HG02973 (cell line): ENCODE measurements around the gene HARS2.
"Not testable (repeated sequence)": the region's sequence is repeated elsewhere in the genome, so short reads cannot be mapped to it uniquely, and the experiment has no call there.

Source experiments
- ATAC-seq: cut with Tn5 transposase; IDR thresholded peaks from one replicate; pipeline ENCODE4 v1.9.1; 2021; ENCODE audit warnings: moderate library complexity; ENCODE audit not compliant: unreplicated experiment

Gene HARS2, protein sequence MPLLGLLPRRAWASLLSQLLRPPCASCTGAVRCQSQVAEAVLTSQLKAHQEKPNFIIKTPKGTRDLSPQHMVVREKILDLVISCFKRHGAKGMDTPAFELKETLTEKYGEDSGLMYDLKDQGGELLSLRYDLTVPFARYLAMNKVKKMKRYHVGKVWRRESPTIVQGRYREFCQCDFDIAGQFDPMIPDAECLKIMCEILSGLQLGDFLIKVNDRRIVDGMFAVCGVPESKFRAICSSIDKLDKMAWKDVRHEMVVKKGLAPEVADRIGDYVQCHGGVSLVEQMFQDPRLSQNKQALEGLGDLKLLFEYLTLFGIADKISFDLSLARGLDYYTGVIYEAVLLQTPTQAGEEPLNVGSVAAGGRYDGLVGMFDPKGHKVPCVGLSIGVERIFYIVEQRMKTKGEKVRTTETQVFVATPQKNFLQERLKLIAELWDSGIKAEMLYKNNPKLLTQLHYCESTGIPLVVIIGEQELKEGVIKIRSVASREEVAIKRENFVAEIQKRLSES

DNA sequence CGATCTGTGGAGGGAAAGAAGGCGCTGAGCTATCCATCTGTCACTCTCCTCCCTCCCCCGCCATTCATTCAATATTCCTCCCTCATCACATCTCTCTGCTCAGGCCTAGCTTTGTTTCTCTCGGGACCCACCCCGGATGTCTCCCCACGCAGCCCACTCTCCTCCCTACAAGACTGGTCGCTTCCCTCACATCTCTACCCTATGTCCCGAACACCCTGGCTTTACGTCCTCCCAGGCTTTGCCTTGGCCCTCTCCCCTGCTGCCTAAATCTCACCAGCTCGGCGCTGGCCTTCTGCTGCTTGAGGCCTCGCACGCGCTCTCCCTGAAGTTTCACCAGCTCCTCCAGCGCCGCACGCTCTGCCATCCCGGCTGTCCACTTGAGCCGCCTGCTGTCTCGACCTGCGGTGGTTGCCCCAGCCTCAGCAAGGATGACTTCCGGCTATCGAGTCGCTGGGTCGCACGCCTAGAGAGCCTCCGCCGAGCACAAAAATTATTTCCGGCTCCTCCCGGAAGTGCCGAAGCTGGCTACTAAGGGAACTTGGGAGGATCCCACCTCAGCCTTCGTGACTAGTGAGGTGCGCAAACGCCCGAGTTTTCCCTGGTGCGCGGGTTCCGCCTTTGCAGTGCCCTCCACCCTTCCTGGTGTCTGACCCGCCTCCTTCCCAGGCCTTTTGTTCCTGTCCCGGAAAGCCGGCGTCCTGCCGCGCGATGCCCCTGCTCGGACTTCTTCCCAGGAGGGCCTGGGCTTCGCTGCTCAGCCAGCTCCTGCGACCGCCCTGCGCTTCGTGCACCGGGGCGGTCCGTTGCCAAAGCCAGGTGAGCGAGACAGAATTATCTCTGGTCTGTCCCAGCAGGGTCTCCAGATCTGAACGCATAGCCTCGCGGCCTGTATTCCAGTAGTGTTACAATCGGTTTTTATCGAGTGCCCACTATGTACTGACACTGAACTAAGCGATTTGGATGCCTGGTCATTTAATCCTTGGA lies at the start of gene HARS2, which contains the start of gene HARS1:
TSS of gene HARS2 (plus strand) at position 515 of the 984 bp plus-strand sequence. CDS start at position 709, 194 bp downstream.
TSS of gene HARS1 (minus strand) at position 430 of the 984 bp plus-strand sequence. CDS start at position 364, 66 bp downstream.
- peak; percentile 94 for ATAC-seq

GRCh38 chr5:140641716-140642115 lies 49.5 kb upstream of the HARS2 start:
- ATAC-seq, result no peak

GRCh38 chr5:140642718-140643117 lies 48.5 kb upstream of the HARS2 start:
- ATAC-seq, result no peak

DNA sequence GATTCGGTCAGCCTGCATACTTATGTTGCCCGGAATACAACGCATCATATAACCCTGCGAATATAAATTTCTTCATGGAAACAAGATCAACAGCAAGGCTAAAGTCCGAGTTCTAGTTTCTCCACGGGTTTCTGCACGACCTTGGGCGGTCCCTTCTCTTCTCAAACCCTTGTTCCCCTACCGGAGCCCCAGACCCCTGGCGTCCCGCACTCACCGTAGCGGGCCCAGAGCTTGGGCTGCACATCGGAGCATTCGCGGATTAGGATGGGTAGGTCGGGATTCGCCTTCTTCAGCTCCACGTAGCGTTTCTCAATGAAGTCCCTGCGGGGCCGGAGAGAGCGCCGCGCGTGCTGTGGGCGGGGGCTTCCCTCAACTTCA lies 44.2 kb upstream of the HARS2 start:
- no peak for ATAC-seq

DNA sequence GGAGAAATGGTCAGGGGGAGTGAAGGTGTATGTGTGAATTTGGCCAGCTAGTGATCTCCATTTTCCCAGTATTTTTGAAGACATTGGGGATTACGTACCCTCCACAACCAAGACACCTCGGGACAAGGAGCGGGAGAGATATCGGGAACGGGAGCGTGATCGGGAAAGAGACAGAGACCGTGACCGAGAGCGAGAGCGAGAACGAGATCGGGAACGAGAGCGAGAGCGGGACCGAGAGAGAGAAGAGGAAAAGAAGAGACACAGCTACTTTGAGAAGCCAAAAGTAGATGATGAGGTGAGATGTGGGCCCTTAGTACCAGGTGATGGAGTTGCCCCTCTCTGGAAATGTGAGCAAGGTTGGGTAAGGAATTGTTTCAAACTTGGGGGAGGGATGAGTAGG lies 32.4 kb upstream of the HARS2 start:
- ATAC-seq, result no peak

- not testable (repeated sequence) for ATAC-seq
These were observed 30.9 kb upstream of the HARS2 start for GRCh38 chr5:140660371-140660770.

DNA sequence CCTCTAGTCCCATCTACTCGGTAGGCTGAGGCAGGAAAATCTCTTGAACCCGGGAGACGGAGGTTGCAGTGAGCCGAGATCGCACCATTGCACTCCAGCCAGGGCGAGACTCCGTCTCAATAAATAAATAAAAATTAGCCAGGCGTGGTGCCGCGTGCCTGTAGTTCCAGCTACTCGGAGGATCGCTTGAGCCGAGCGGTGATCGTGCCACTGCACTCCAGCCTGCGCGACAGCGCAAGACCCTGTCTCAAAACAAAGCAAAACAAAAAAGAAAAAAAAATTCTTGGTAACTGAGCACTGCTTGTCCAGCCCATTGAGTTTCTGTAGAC lies 27.3 kb upstream of the HARS2 start:
- no peak for ATAC-seq

DNA sequence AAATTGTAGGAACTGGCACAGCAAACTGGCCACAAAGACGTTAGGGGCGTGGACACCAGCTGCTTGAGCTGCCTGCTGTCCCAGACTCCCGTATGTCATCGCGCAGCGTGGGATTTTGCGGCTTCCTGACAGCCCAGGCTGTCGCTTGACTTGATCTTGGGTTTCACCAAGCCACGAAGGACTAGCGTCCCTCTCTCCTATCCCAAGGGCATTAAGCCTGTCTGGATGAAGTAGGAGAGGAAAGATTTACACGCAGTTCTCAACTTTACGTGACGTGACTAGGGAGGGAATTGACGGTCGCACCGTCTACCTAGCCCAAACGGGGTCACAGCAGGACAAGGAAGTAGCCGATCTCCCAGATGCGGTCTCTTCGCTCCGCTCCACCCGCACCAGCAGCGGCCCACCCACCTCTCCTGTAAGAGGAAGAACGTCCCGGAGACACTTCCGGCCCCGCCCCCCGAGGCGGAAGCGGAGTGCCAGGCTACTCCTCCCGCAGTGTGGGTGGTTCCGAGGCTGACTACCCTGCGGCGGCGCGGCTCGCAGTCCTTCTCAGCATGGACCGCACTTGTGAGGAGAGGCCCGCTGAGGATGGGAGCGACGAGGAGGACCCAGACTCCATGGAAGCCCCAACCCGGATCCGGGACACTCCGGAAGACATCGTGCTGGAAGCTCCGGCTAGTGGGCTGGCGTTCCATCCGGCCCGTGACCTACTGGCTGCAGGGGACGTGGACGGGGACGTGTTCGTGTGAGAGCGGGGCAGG lies 26.7 kb upstream of the HARS2 start, which contains the start of gene WDR55:
TSS of gene WDR55 (plus strand) at position 546 of the 761 bp plus-strand sequence. CDS start at position 555, 9 bp downstream.
- ATAC-seq, result peak; percentile 95

DNA sequence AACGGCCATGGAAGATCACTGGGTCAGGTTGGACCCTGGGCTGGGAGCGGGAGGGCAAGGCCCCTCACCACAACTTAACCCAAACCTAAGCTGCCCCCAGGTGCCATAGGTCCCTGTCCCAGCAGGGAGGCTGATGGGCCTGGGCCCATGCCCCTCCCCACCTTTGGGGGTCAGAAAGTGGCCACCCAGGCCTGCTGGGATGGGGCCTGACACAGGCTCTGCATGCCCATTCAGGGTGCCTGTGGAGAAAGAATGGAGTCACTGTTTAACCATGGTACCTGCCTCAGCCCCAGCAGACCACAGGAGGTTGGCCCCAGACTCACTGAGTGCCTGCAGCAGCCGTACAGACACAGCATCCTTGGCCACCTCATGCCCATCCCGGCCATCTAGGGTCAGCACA lies 20.2 kb upstream of the HARS2 start:
- ATAC-seq, result not testable (repeated sequence)

DNA sequence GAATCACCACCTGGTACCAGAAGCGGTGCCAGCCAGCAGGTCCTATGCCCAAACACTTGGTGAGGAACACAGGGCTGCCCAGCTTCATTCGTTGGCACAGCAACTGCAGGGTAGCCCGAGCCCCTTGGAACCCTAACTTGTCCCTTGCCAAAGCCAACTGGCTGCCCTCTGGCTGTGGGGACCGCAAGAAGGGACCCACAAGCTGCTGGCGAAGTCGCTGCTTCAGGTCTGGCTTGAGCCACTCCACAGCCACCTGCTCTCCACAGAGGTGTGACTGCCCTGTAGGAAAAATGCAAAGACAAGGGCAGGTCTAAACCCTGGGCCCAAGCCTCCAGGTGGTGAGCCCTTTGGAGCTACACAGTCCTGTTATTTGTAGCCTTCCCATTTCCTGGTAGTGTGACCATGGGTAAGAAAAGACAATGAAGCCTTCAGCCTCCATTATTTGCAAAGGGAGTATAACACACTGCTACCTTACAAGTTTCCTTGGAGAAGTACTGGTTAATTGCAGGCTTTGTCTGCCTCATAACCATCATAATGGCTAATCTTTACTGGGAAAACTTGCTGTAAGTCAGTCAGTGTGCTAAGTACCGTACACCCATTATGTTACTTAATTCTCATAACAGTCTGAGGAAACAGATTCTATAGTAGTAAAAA lies 19.7 kb upstream of the HARS2 start:
- ATAC-seq, result no peak

DNA sequence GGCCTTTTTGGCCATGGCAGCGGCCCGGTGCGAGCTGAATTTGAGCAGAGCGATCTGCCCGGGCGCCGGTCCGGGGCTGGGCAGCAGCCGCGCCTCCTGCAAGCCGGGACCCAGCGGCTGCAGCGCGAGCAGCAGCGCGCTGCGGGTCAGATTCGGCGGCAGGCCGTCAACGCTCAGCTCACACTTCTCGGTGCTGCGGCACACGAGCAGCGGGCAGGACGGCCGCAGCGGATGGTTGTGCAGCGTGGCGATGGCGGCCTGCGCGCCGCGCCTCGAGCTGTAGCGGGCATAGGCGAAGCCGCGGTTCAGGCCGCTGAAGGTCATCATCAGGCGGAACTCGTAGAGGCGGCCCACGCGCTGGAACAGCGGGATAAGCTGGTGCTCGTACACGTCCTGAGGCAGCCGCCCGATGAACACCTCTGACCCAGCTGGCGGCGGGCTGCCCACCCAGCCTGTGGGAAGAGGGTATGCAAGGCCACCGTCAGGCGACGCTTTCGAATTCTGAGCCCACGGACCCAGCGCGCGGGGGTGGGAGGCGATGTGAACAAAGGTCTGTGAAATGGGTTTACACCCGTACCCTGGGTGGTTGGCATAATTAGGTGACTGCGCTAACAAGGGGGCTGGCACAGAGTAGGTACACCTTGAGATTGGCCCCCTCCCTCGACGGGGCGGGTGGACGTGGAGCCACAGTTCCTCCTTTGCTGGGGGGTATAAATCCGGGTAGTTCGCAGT lies 18.6 kb upstream of the HARS2 start:
- no peak for ATAC-seq

DNA sequence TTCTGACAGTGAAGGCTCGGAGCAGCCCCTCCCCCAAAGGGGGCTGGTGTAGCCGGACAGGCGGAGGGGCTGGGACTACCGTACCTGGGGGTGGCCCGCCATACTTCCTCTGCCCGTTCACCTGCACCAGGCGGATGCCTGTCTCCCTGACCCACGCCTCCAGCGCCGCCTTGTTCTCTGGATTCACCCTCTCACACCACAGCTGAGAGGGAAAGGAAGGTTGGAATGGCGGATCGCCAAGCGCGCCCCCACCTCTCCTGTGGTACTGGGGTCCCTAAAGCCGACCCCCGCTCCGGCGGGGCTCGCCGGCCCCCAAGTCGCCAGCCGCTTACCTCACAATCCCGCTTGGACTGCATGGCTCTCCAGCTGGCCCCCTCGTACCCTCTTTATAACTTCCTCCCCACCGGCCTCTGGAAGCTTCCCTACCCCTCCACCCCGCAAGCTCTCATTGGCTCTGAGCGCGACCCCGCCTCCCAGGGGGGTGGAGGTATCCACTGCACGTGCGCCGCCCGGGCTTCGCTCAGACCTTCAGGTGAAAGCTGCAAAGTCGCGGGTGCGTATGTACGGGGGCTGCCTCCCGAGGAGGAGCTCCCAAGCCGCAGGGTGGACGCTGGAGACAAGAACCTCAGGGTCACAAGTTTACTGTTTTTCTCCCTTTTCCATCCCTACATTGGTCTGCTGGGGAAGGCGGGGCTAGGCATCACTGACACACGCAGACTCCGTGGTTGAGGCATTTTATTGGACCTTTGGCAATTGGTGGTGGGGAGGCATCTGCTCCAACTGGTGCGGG lies 17.9 kb upstream of the HARS2 start, which contains the start of gene DND1:
TSS of gene DND1 (minus strand) at position 390 of the 790 bp plus-strand sequence. CDS start at position 356, 34 bp downstream.
- ATAC-seq, result no peak

- ATAC-seq, result no peak
These were observed 17.0 kb upstream of the HARS2 start for GRCh38 chr5:140674211-140674610.

GRCh38 chr5:140674629-140675028 lies 16.6 kb upstream of the HARS2 start:
- no peak for ATAC-seq

- peak; percentile 50 for ATAC-seq
These were observed 13.3 kb upstream of the HARS2 start for GRCh38 chr5:140677947-140678346.

DNA sequence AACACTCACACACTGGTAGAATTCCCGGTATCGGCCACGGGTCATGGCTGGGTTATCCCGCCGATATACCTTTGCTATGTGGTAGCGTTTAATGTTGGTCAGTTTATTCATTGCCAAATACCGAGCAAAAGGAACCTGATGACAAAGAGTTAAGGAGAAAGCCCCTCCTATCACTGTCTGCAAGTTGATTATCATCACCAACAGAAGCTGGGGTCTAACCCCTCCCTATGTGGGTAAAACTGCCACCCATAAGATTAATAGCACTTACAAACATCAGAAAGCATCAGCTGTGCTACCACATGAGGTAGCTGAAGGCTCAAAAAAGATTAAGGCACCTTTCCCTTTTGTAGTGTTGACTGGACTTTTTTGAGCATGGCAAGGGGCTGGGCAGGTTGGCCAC lies 12.3 kb upstream of the HARS2 start:
- no peak for ATAC-seq

DNA sequence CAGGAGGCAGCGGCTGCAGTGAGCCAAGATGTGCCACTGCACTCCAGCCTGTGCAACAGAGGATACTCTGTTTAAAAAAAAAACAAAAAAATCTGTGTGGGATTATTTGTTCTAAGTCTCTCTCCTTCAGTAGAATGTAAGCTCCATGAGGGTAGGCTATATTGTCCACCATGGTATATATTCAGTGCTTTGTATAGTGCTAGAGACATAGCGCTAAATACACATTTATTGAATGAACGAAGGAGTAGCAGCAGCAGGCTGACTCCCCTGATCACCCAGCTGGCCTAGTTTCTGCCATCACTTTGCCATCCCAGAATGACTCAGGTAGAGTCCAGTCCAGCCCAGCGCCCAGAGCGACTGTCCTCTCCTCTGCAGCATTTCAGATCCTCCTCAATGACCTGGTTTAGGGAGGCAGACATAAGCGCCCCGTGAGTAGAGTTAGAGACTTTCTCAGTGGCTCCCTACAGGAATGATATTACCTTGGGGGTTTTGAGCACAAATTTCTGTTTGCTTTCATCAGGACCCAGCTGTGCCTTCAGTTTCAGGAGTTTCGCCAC lies 801 bp upstream of the HARS2 start:
- no peak for ATAC-seq

DNA sequence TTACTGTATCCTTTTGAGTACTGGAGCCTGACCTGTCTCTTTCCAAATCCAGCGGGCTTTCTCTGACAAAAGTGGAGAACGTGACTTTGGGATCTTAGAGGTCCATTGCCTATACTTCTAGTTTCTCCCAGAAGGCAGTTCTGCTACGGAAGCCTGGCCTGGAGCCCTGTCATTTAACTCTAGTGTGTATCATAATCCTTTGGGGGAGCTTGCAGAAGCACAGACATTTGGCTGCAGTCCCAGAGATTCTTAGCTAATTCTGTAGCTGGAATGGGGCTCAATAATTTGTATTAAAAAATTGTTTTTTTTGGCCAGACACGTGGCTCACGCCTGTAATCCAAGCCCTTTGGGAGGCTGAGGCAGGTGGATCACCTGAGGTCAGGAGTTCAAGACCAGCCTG lies 3.0 kb downstream of the HARS2 start:
- ATAC-seq, result no peak
